IPS-18a (cell line): ENCODE results near the gene PUM1.

ENCODE experiments used
- H3K27ac ChIP-seq: one replicate; pipeline ENCODE4 v1.5.1; 2013; ENCODE audit warnings: low read length
- H3K27me3 ChIP-seq: one replicate; pipeline ENCODE4 v1.6.1; 2013; ENCODE audit warnings: mild to moderate bottlenecking, low read length; ENCODE audit not compliant: control insufficient read depth, insufficient read depth
- H3K36me3 ChIP-seq: one replicate; pipeline ENCODE4 v1.6.1; 2013; ENCODE audit warnings: low read depth, low read length; ENCODE audit not compliant: control insufficient read depth
- H3K4me1 ChIP-seq: one replicate; pipeline ENCODE4 v1.6.1; 2013; ENCODE audit warnings: low read depth, low read length; ENCODE audit not compliant: control insufficient read depth
- H3K4me3 ChIP-seq: one replicate; pipeline ENCODE4 v1.5.1; 2013; ENCODE audit warnings: low read length
- H3K9ac ChIP-seq: one replicate; pipeline ENCODE4 v1.6.1; 2013; ENCODE audit warnings: mild to moderate bottlenecking, low read length, moderate library complexity
- H3K9me3 ChIP-seq: one replicate; pipeline ENCODE4 v1.6.1; 2013; ENCODE audit warnings: low read depth, low read length; ENCODE audit not compliant: control insufficient read depth

Gene PUM1

DNA sequence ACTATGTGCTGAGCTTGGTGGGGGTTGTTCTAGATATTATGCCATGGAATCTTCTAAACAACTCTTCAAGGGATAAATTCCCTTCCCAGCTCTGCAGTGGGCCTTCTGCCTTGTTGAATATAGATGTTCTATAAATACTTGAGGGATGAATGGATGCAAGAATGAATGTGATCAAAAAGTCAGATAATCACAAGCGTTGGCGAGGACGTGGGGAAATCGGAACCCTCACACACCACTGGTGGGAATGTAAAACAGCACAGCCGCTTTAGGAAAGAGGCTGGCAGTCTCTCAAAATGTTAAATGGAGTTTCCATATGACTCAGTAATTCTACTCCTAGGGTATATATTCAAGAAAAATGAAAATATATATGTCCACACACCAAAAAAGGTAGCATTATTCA is 176.0 kb downstream of the PUM1 start:
- Histone ChIP-seq H3K27me3 (no peaks in the 10 kb centered on the region), H3K4me1 (no peaks in the 10 kb centered on the region), H3K4me3 (no peak overlapping the region), H3K27ac (no peak overlapping the region), H3K9ac (no peak overlapping the region), H3K9me3 (no peaks in the 10 kb centered on the region), H3K36me3 (no peaks in the 10 kb centered on the region)

DNA sequence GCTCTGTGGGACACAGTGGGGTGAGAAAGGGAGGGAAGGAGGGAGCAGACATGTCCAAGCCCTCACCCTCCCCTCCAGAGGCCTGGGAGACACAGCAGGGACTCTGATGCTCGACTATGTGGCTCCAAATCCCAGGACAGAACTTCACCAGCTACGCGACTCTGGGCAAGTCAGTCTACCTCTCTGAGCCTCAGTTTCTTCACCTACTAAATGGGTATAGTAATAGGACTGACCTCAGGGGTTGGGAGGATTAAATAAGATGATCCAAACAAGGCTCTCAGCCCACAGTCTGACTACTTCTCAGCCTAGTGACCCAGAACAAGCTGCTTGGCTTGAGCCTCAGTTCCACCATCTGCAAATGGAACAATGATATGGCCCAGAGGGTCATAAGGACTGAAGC is 176.5 kb downstream of the PUM1 start:
- H3K9ac ChIP-seq, result no peak overlapping the region
- H3K27me3 ChIP-seq, result no peaks in the 10 kb centered on the region
- H3K4me3 ChIP-seq, result no peak overlapping the region
- no peaks in the 10 kb centered on the region for H3K9me3 ChIP-seq
- H3K4me1 ChIP-seq, result no peaks in the 10 kb centered on the region
- H3K27ac ChIP-seq, result no peak overlapping the region
- H3K36me3 ChIP-seq, result no peaks in the 10 kb centered on the region

DNA sequence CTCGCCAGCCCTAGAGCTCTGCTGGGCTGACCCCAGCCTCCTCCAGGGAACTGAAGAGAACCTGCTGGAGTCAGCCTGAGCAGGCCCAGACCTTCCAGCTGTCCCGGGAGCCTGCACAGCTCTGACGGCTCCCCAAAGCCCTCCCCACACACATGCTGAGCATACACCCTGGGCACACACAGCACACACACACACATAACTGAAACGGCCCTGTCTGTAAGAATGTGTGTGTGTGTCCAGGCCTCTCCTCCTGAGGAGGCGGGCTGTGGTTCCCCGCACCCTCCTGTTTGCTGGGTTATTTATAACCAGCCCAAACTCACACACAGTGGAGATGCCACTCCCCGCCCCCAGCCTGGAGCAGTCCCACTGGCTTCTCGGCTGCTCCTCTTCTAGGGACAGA is 177.1 kb downstream of the PUM1 start:
- Histone ChIP-seq H3K9me3 (no peaks in the 10 kb centered on the region), H3K4me1 (no peaks in the 10 kb centered on the region), H3K4me3 (no peak overlapping the region), H3K27me3 (no peaks in the 10 kb centered on the region), H3K9ac (no peak overlapping the region), H3K36me3 (no peaks in the 10 kb centered on the region), H3K27ac (no peak overlapping the region)

DNA sequence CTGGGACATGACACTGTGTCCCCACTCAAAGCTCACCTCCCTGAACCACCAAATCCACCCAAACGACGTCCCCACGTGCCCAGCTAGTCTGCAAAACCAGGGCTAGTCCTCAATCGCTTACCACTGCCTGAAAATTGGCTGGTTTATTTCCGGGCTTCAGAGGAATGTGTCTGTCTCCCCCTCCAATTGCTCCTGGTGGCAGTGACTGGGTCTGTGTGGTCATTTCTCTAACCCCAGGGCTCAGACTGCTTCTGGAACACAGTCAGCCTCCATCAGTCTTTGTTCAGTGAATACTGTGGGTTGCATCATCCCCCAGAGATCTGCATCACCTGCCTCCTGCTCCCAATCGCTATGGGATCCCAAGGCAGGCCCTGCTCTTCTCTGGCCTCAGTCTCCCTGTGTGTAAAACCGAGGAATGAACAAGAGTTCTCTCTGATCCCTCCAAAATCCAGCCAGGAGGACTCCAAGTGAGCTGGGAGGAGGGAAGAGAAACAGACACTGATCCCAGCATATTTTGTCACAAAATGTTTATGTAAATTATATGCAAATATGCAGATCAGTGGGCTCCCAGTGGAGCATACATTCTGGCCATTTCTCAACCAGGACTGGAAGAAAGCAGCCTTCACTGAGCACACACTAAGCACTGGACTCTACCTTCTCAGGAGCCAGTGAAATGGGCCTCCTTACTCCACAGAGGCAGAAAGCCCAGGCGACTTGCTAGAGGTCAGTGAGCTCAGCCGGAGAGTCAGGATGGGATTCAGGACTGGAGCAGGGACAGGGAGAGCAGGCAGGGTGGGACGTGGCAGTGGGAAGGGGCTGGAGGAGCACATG is 177.8 kb downstream of the PUM1 start:
- H3K4me3 ChIP-seq, result no peak overlapping the region
- no peaks in the 10 kb centered on the region for H3K4me1 ChIP-seq
- H3K27ac ChIP-seq, result no peak overlapping the region
- H3K9me3 ChIP-seq, result no peaks in the 10 kb centered on the region
- no peak overlapping the region for H3K9ac ChIP-seq
- H3K27me3 ChIP-seq, result no peaks in the 10 kb centered on the region
- no peaks in the 10 kb centered on the region for H3K36me3 ChIP-seq

DNA sequence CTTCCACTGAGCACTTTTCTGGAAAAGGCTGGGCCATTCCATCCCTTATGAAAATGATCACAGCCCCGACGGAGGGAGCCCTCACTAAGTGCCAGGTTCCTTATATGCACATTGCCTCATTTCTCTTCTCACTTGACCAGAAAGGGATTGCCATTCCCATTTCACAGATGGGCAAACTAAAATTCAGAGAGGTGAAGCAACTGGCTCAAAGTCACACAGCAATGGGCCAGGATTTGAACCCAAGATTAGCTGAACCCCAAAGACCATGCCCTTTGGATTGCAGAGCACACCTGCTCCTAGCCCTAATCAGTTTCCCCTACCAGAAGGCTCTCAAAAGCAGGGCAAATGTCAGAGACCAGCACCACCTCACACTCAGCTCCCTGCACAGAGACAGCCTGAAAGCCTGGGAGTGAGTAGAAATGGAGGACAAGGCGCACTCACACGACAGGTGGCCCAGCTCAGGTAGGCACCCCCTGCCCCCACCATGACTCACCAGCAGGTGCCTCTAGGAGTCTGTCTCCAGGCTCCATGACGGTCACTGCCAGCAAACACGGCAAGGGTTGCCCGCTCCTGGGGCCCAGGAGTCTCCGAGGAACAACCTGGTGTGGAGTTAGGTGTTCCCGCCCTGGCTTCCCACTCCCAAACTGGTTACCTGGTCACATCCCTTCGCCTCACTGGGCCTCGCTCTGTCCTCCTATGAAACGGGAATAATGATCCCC is 178.6 kb downstream of the PUM1 start:
- Histone ChIP-seq H3K4me3 (no peak overlapping the region), H3K9ac (no peak overlapping the region), H3K4me1 (no peaks in the 10 kb centered on the region), H3K36me3 (no peaks in the 10 kb centered on the region), H3K9me3 (no peaks in the 10 kb centered on the region), H3K27ac (no peak overlapping the region), H3K27me3 (no peaks in the 10 kb centered on the region)

DNA sequence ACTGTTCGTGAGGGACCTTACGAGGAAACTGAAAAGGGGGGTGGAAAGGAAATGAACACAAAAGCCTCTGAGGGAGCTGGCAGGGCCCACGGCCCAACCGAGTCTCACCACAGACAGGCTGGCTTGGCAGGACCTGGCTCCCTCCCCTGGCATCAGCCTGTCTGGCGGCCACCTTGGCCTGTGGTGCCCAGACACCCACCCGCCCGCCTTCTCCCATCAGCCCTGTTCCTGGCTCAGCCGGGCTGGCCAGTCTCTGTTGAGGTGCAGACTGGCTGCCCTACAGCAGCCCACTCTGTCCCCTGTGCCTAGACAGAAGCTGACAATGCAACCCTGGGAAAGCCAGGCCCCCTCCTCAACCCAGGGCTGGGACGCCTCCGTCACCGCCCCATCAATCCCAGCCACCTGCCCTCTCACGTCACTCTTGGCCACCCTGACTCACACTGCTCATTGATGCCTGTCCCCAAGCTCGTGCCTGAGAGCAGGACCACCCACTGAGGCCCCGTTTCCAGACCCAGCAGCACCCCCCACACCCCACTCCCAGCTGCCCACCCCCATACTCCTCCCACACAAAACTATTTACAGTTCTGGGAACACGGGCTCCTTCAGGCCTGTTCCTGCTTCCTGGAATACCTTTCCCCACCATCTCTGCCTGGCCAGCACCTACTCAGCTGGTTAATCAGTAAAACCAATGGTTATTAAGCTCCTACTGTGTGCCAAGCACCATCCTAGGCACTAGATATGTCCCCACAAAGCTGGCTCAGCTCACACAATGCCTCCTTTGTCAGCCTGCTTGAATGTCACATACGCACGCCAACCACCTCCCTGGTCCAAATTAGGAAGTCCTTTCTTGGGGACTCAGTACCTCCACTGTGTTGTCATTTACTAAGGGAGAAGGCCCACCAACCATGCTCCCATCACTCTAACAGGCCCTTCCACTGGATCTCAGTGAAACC is 179.7 kb downstream of the PUM1 start:
- Histone ChIP-seq H3K9ac (no peak overlapping the region), H3K27ac (no peak overlapping the region), H3K27me3 (no peaks in the 10 kb centered on the region), H3K36me3 (no peaks in the 10 kb centered on the region), H3K4me1 (no peaks in the 10 kb centered on the region), H3K9me3 (no peaks in the 10 kb centered on the region), H3K4me3 (no peak overlapping the region)

DNA sequence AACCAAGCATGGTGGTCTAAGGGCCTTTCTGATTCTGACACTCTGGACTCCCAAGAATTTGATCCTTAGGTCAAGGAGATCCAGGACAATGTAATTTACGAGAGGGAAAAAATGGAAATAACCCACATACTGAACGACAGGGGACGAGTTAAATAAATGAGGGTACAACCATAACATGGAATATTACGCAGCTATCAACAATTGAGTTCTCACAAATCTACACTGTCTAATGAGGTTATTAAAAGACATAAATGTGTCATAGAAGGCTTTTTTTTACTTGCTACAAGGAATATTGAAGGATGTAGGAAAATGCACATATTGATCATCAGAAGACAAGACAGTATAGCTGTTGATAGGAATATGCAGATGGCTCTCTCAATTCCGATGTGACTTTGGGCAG is 180.8 kb downstream of the PUM1 start:
- Histone ChIP-seq H3K27ac (no peak overlapping the region), H3K36me3 (no peaks in the 10 kb centered on the region), H3K9ac (no peak overlapping the region), H3K27me3 (no peaks in the 10 kb centered on the region), H3K4me3 (no peak overlapping the region), H3K9me3 (no peaks in the 10 kb centered on the region), H3K4me1 (no peaks in the 10 kb centered on the region)

DNA sequence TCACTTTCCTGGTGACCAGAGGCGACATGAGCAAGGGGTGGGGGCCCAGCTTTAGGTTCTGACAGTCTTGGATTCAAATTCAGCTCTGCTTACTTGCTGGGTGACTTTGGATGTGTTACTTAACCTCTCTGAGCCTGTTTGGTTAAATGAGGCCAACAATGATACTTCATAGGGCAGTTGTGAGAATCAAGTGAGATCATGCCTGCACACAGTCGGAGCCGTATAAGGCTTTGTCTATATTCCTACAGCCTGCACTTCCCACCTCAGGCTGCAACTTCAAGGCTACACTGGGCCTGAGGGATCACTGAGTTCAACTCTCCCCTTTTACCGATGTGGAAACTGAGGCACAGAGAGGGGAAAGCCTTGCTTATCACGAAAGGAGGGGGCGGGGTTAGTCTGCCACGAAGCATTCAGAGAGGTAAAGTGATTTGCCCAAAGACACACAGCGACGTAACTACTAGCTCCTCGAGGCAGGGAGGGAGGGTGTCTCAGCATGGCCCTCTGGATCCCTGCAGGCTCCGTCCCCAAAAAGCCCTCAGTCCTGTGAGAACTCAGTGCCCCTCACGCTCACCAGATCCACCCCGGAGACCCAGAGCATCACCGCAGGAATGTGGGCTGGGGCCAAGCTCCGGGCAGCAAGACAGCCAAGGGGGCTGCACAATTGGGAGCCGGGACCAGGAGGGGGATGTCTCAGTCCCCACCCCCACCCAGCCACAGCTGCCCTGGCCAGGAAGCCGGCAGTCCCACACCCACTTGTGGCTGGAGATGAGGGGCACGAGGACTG is 181.9 kb downstream of the PUM1 start:
- no peaks in the 10 kb centered on the region for H3K27me3 ChIP-seq

DNA sequence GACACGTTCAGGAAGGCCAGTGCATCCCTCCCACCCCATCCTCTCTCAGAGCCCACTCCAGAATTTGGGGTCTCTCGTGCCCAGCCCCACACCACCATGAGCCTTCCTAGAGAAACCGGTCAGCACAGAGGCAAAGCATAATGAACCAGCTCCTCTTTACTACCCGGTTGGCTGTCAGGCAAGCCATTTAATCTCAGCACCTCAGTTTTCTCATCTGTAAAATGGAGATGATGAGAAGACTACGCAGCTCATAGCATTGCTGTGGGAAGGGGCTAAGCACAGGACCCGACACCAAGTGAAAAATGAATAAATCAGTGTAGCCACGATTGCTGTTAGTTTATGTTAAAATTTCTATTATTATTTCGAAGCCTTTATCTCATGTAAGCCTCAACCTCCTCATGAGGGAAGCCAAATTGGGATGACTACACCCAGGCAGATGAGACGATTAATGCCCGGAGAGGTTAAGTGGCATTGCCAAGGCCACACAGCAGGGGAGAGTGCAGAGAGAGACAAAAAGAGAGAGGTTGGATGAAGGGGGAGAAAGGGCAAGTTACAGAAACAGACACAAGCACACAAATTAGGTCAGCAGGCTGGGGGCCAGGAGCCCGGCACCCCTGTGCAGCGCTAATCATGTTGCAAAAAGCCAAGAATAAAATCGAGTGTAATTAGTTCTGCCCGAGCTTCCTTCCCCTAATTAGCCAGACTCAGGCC is 182.7 kb downstream of the PUM1 start:
- H3K27ac ChIP-seq, result no peak overlapping the region
- H3K27me3 ChIP-seq, result no peaks in the 10 kb centered on the region
- H3K4me1 ChIP-seq, result no peaks in the 10 kb centered on the region
- H3K9ac ChIP-seq, result no peak overlapping the region
- H3K9me3 ChIP-seq, result no peaks in the 10 kb centered on the region
- no peaks in the 10 kb centered on the region for H3K36me3 ChIP-seq
- H3K4me3 ChIP-seq, result no peak overlapping the region

More for the DNA sequence above, 181.9 kb downstream of the PUM1 start:
- Histone ChIP-seq H3K4me1 (no peaks in the 10 kb centered on the region), H3K9ac (no peak overlapping the region), H3K9me3 (no peaks in the 10 kb centered on the region), H3K36me3 (no peaks in the 10 kb centered on the region), H3K4me3 (no peak overlapping the region), H3K27ac (no peak overlapping the region)
